Measurements from ENCODE around the gene PADI2.

PADI2 gene

GRCh38 chr1:17145648-17146047 lies 26.4 kb upstream of the PADI2 start:
- no peaks in the 10 kb centered on the region for H3K4me1 Mint-ChIP-seq
- no peak overlapping the region for H3K4me3 Mint-ChIP-seq
- H3K36me3 Mint-ChIP-seq (ENCODE audit: low read depth), result no peaks in the 10 kb centered on the region
- H3K9me3 Mint-ChIP-seq, result peaks cover 5% of the 10 kb centered on the region
- TF ChIP-seq CTCF (IDR thresholded peaks at IDR 0.05; ENCODE audit: unreplicated experiment in 3 of 3), result no peak
- peaks cover 20% of the 10 kb centered on the region for H3K27me3 Mint-ChIP-seq (ENCODE audit: low read depth)
- no peak overlapping the region for H3K27ac Mint-ChIP-seq

GRCh38 chr1:17143760-17144159 lies 24.5 kb upstream of the PADI2 start:
- Mint-ChIP-seq H3K9me3 (peaks cover 3% of the 10 kb centered on the region), H3K36me3 (ENCODE audit: low read depth) (no peaks in the 10 kb centered on the region), H3K4me1 (no peaks in the 10 kb centered on the region), H3K4me3 (no peak overlapping the region), H3K27ac (no peak overlapping the region), H3K27me3 (ENCODE audit: low read depth) (peaks cover 29% of the 10 kb centered on the region)
- TF ChIP-seq CTCF (IDR thresholded peaks at IDR 0.05; ENCODE audit: unreplicated experiment in 3 of 3), result no peak

GRCh38 chr1:17141441-17142197 lies 22.4 kb upstream of the PADI2 start:
- no peak for TF ChIP-seq CTCF (IDR thresholded peaks at IDR 0.05; ENCODE audit: unreplicated experiment in 3 of 3)
- Mint-ChIP-seq H3K36me3 (ENCODE audit: low read depth) (no peaks in the 10 kb centered on the region), H3K9me3 (peaks cover 3% of the 10 kb centered on the region), H3K27ac (no peak overlapping the region), H3K27me3 (ENCODE audit: low read depth) (peaks cover 33% of the 10 kb centered on the region), H3K4me1 (no peaks in the 10 kb centered on the region), H3K4me3 (no peak overlapping the region)

GRCh38 chr1:17140279-17140678 lies 21.0 kb upstream of the PADI2 start:
- peaks cover 33% of the 10 kb centered on the region for H3K27me3 Mint-ChIP-seq (ENCODE audit: low read depth)
- no peak for TF ChIP-seq CTCF (IDR thresholded peaks at IDR 0.05; ENCODE audit: unreplicated experiment in 3 of 3)
- H3K36me3 Mint-ChIP-seq (ENCODE audit: low read depth), result no peaks in the 10 kb centered on the region
- H3K4me3 Mint-ChIP-seq, result no peak overlapping the region
- H3K27ac Mint-ChIP-seq, result no peak overlapping the region
- H3K4me1 Mint-ChIP-seq, result no peaks in the 10 kb centered on the region
- peaks cover 3% of the 10 kb centered on the region for H3K9me3 Mint-ChIP-seq

GRCh38 chr1:17139637-17140036 lies 20.4 kb upstream of the PADI2 start:
- Mint-ChIP-seq H3K36me3 (ENCODE audit: low read depth) (no peaks in the 10 kb centered on the region), H3K27me3 (ENCODE audit: low read depth) (peaks cover 33% of the 10 kb centered on the region), H3K4me3 (no peak overlapping the region), H3K4me1 (no peaks in the 10 kb centered on the region), H3K9me3 (peaks cover 3% of the 10 kb centered on the region), H3K27ac (no peak overlapping the region)
- TF ChIP-seq CTCF (IDR thresholded peaks at IDR 0.05; ENCODE audit: unreplicated experiment in 3 of 3), result no peak

GRCh38 chr1:17137441-17137840 lies 18.2 kb upstream of the PADI2 start:
- TF ChIP-seq CTCF (IDR thresholded peaks at IDR 0.05; ENCODE audit: unreplicated experiment in 3 of 3), result no peak
- no peak overlapping the region for H3K4me3 Mint-ChIP-seq
- H3K27ac Mint-ChIP-seq, result no peak overlapping the region
- no peaks in the 10 kb centered on the region for H3K9me3 Mint-ChIP-seq
- H3K4me1 Mint-ChIP-seq, result no peaks in the 10 kb centered on the region
- no peaks in the 10 kb centered on the region for H3K36me3 Mint-ChIP-seq (ENCODE audit: low read depth)
- peaks cover 48% of the 10 kb centered on the region for H3K27me3 Mint-ChIP-seq (ENCODE audit: low read depth)

All from nephron (organoid).